ENCODE measurements around the gene CNTN1.

GRCh38 chr12:41018010-41018409 is 325.8 kb downstream of the CNTN1 start:
- TF ChIP-seq CTCF (IDR thresholded peaks at IDR 0.05; ENCODE audit: borderline replicate concordance, extremely low read depth, low read length, poor library complexity, severe bottlenecking), result no peak
- no peak for TF ChIP-seq EZH2 (IDR thresholded peaks at IDR 0.05; ENCODE audit: borderline replicate concordance, low read depth, low read length, severe bottlenecking)

Data from DND-41 (cell line).